PFSK-1 (cell line): ENCODE results near the gene ALS2.

ENCODE experiments used
- POLR2AphosphoS5 ChIP-seq: IDR thresholded peaks from 2 replicates; pipeline ENCODE4 v1.6.1; 2012; ENCODE audit warnings: low read depth, mild to moderate bottlenecking, control low read depth, low read length, moderate library complexity
- TAF1 ChIP-seq: IDR thresholded peaks from 2 replicates; pipeline ENCODE4 v1.6.1; 2012; ENCODE audit warnings: low read length, control low read depth, borderline replicate concordance; ENCODE audit not compliant: insufficient read depth
- TF ChIP-seq, protein P1 (sequence below), 2 experiments: IDR thresholded peaks; 2 replicates each; pipeline versions ENCODE4 v1.6.1 to v1.8.0; 2011 to 2012; ENCODE audit warnings: low read depth in 2 of 2, low read length in 2 of 2, control low read depth in 1 of 2, inconsistent platforms in 1 of 2, mild to moderate bottlenecking in 1 of 2, moderate library complexity in 1 of 2; ENCODE audit not compliant: insufficient read depth in 1 of 2

DNA sequence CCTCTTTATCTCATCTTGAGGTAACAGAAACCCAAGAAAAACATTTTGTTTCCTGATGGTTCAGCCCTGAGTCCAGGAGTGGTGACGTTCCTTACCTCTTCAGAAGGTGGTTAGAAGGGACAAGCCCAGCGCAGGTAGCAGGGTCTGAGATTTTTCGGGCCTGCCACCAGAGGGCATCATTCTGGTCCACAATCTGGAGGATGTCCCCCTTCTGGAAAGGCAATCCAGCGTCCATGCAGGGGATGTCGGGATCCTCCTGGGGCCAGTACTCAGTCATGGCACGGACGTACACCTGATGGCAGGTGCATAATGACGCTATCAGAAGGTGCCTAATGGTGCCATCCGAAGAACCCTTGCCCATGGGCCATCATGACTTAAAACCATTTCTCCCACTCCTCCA is 100.0 kb downstream of the ALS2 start:
- TF ChIP-seq POLR2AphosphoS5 (no peak), TAF1 (no peak)
- TF ChIP-seq, protein P1, sequence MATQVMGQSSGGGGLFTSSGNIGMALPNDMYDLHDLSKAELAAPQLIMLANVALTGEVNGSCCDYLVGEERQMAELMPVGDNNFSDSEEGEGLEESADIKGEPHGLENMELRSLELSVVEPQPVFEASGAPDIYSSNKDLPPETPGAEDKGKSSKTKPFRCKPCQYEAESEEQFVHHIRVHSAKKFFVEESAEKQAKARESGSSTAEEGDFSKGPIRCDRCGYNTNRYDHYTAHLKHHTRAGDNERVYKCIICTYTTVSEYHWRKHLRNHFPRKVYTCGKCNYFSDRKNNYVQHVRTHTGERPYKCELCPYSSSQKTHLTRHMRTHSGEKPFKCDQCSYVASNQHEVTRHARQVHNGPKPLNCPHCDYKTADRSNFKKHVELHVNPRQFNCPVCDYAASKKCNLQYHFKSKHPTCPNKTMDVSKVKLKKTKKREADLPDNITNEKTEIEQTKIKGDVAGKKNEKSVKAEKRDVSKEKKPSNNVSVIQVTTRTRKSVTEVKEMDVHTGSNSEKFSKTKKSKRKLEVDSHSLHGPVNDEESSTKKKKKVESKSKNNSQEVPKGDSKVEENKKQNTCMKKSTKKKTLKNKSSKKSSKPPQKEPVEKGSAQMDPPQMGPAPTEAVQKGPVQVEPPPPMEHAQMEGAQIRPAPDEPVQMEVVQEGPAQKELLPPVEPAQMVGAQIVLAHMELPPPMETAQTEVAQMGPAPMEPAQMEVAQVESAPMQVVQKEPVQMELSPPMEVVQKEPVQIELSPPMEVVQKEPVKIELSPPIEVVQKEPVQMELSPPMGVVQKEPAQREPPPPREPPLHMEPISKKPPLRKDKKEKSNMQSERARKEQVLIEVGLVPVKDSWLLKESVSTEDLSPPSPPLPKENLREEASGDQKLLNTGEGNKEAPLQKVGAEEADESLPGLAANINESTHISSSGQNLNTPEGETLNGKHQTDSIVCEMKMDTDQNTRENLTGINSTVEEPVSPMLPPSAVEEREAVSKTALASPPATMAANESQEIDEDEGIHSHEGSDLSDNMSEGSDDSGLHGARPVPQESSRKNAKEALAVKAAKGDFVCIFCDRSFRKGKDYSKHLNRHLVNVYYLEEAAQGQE (IDR thresholded peaks at IDR 0.05; ENCODE audit: insufficient read depth in 1 of 2, low read depth in 2 of 2, low read length in 2 of 2) = no peak
